ENCODE measurements around the gene PI16. TPM values are rescaled to one million over a fixed set of nuclear protein-coding genes. Genes with fewer than 3 reads are reported as not detected.

PI16 gene
- total RNA-seq, 1 donor from 2014 or later = not detected

DNA sequence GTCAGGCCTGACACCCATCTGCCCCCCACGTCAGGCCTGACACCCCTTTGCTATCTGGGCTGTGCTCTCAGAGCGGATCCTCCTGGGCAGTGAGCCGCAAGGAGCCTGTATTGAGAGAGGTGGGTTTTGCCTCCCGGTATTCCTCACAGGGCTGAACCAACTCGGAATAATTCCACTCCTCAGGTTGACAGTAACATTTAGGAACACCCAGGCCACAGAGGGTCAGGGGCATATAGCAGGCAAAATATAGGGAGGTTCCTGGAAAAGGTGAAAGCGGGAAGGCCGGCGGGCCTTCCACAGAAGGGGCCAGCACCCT is 44.1 kb downstream of the PI16 start:
- Mint-ChIP-seq H3K4me1 (ENCODE audit: unreplicated experiment) (peaks cover 6% of the 10 kb centered on the region), H3K4me3 (ENCODE audit: unreplicated experiment) (no peak overlapping the region), H3K27me3 (ENCODE audit: unreplicated experiment) (peaks cover 14% of the 10 kb centered on the region), H3K27ac (ENCODE audit: unreplicated experiment) (no peak overlapping the region), H3K36me3 (ENCODE audit: unreplicated experiment) (no peaks in the 10 kb centered on the region), H3K9me3 (ENCODE audit: unreplicated experiment) (no peaks in the 10 kb centered on the region)
- no peak for DNase-seq (ENCODE audit: extremely low spot score, unreplicated experiment)
- TF ChIP-seq, protein P1, sequence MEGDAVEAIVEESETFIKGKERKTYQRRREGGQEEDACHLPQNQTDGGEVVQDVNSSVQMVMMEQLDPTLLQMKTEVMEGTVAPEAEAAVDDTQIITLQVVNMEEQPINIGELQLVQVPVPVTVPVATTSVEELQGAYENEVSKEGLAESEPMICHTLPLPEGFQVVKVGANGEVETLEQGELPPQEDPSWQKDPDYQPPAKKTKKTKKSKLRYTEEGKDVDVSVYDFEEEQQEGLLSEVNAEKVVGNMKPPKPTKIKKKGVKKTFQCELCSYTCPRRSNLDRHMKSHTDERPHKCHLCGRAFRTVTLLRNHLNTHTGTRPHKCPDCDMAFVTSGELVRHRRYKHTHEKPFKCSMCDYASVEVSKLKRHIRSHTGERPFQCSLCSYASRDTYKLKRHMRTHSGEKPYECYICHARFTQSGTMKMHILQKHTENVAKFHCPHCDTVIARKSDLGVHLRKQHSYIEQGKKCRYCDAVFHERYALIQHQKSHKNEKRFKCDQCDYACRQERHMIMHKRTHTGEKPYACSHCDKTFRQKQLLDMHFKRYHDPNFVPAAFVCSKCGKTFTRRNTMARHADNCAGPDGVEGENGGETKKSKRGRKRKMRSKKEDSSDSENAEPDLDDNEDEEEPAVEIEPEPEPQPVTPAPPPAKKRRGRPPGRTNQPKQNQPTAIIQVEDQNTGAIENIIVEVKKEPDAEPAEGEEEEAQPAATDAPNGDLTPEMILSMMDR (IDR thresholded peaks at IDR 0.05) = no peak

DNA sequence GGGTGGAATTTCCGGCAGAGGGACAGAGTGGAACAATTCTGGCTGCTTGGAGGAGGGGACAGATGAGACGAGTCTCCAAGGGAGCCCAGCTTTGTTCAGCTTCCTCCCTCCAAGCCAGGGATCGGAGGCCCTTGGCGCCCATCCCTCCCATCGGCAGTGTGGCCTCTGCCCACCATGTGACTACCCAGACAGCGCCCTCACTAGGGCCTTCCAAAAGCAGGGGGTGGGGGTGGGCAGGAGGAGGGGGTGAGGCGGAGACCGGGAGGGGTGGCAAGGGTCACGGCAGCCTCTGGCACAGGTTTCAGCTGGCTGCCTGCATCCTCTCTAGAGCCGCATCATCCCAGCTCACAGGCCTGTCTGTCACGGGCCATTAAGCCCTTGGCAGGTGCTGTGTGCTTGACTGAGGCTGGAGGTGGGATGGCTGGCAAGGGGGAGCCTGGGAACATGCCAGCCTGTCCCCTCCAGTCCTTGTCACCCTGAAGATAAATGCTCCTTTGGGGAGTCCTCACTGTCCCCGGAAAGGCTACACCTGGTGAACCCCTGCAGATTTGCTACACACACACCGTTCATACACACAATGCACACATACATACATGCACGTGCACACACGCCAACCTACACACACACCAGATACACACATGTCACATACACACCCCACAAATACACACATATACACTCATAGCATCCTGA is 44.7 kb downstream of the PI16 start:
- H3K27me3 Mint-ChIP-seq (ENCODE audit: unreplicated experiment) = peaks cover 14% of the 10 kb centered on the region
- DNase-seq (ENCODE audit: extremely low spot score, unreplicated experiment) = no peak
- peaks cover 6% of the 10 kb centered on the region for H3K4me1 Mint-ChIP-seq (ENCODE audit: unreplicated experiment)
- H3K27ac Mint-ChIP-seq (ENCODE audit: unreplicated experiment) = no peak overlapping the region
- no peaks in the 10 kb centered on the region for H3K36me3 Mint-ChIP-seq (ENCODE audit: unreplicated experiment)
- no peaks in the 10 kb centered on the region for H3K9me3 Mint-ChIP-seq (ENCODE audit: unreplicated experiment)
- TF ChIP-seq, protein P1 (IDR thresholded peaks at IDR 0.05) = no peak
- H3K4me3 Mint-ChIP-seq (ENCODE audit: unreplicated experiment) = no peak overlapping the region

DNA sequence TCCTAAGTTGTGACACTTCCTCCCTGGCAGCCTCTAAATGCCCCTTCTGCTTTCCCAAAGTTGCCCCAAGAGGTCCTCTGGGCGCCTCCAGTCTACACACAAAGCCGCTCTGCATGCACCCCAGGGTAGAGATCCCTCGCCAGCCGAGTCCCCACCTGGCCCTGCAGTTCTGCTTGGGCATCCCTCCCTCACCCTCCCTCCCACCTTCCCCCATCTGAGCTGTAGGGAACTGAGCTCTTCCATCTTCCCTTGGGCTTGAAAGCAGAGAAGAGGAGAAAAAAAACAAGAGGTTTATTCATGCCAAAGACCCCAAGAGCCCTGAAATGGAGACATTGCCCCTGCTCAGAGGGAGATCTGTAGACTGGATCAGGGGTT is 45.2 kb downstream of the PI16 start:
- no peak overlapping the region for H3K4me3 Mint-ChIP-seq (ENCODE audit: unreplicated experiment)
- H3K9me3 Mint-ChIP-seq (ENCODE audit: unreplicated experiment) = no peaks in the 10 kb centered on the region
- H3K36me3 Mint-ChIP-seq (ENCODE audit: unreplicated experiment) = no peaks in the 10 kb centered on the region
- H3K4me1 Mint-ChIP-seq (ENCODE audit: unreplicated experiment) = peaks cover 6% of the 10 kb centered on the region
- H3K27me3 Mint-ChIP-seq (ENCODE audit: unreplicated experiment) = peaks cover 14% of the 10 kb centered on the region
- no peak overlapping the region for H3K27ac Mint-ChIP-seq (ENCODE audit: unreplicated experiment)
- TF ChIP-seq, protein P1 (IDR thresholded peaks at IDR 0.05) = no peak
- DNase-seq (ENCODE audit: extremely low spot score, unreplicated experiment) = no peak

DNA sequence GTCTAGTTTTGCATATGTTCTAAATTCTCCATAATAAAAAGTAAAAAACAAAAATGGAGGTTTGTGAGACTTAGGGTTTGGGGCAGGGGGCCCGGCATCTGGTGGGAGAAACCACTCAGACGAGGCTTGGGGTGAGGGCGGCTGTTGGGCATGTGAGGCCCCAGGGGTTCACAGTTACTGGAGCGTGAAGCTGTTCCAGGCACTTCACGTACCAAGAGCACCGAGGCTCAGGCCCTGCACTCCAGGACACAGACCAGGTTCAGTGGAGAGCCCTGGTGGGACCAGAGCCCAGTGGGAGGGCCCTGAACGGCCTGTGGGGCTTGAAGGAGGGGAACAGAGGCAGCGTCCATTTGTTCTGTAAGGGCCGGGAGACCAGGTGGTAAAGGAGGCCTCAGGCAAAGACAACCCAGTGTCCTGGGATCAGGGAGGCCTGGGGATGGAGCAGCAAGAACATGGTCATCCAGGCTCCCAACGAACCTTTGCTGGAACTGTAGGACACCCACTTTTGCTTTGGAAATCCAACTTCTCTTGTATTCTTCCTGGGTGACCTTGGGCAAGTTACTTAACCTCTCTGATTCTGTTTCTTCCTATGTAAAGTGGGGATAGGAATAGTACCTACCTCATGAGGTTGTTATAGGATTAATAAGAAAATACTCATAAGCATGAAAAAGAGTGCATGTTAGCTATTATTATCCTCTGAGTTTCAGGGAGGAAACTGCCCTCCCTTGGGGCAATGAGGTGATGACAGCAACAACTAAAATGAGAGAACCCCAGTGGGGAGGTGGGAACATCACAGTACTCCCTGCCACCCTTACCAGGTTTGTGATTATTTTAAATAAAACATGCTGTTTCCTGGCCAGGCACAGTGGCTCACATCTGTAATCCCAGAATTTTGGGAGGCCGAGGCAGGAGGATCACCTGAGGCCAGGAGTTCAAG is 49.8 kb downstream of the PI16 start:
- Mint-ChIP-seq H3K36me3 (ENCODE audit: unreplicated experiment) (no peaks in the 10 kb centered on the region), H3K27ac (ENCODE audit: unreplicated experiment) (no peak overlapping the region), H3K27me3 (ENCODE audit: unreplicated experiment) (peaks cover 9% of the 10 kb centered on the region), H3K9me3 (ENCODE audit: unreplicated experiment) (no peaks in the 10 kb centered on the region), H3K4me3 (ENCODE audit: unreplicated experiment) (no peak overlapping the region), H3K4me1 (ENCODE audit: unreplicated experiment) (no peaks in the 10 kb centered on the region)
- no peak for DNase-seq (ENCODE audit: extremely low spot score, unreplicated experiment)
- TF ChIP-seq, protein P1 (IDR thresholded peaks at IDR 0.05) = no peak

Measured in osteocyte (in vitro differentiated cells).